ENCODE data around the gene TTL.
"Not testable (repeated sequence)": the region's sequence is repeated elsewhere in the genome, so short reads cannot be mapped to it uniquely, and the experiment has no call there.

The TTL gene

DNA sequence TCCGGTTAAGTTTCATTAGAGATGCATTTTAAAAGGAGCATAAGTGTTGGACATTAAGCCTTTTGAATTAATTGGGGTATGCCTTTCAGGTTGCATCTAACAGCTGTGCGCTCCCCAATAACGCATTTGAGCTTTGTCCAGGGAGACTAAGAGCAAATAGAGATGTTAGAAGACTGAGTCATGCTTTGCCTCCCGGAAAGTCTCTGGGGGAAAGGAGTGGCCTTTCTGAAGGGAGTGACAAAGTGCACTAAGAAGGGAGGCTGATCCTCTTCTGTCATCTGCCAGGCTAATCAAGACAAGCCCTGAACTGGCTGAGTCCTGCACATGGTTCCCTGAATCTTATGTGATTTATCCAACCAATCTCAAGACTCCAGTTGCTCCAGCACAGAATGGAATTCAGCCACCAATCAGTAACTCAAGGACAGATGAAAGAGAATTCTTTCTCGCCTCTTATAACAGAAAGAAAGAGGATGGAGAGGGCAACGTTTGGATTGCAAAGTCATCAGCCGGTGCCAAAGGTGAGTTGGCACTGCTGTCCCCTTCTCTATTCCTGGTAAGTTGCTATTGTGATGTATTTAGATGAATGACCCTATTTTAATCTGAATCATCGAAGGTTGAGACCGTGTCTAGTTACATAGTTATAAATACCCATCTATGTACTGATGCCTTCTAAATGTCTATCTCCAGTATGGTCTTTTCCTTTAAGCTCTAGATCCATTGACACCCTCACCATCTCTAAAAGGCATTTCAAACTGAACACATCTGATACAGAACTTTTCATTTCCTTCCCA, 12.1 kb downstream of the TTL start:
- Histone ChIP-seq H3K27ac (ENCODE audit: low read depth, low read length) (no peak overlapping the region), H3K27me3 (ENCODE audit: control insufficient read depth, insufficient read depth, low read length) (no peaks in the 10 kb centered on the region), H3K4me1 (ENCODE audit: control insufficient read depth, insufficient read depth, low read length) (peaks cover 7% of the 10 kb centered on the region), H3K9ac (ENCODE audit: low read length) (no peak overlapping the region), H3K4me3 (ENCODE audit: low read depth, low read length) (no peak overlapping the region), H3K36me3 (ENCODE audit: control insufficient read depth, insufficient read depth, low read length) (peaks cover 24% of the 10 kb centered on the region), H3K9me3 (ENCODE audit: control insufficient read depth, insufficient read depth, low read depth, low read length) (no peaks in the 10 kb centered on the region)

GRCh38 chr2:112494828-112495227, 12.9 kb downstream of the TTL start:
- Histone ChIP-seq H3K27ac (ENCODE audit: low read depth, low read length) (no peak overlapping the region), H3K4me3 (ENCODE audit: low read depth, low read length) (no peak overlapping the region), H3K9me3 (ENCODE audit: control insufficient read depth, insufficient read depth, low read depth, low read length) (no peaks in the 10 kb centered on the region), H3K27me3 (ENCODE audit: control insufficient read depth, insufficient read depth, low read length) (no peaks in the 10 kb centered on the region), H3K36me3 (ENCODE audit: control insufficient read depth, insufficient read depth, low read length) (peaks cover 23% of the 10 kb centered on the region), H3K9ac (ENCODE audit: low read length) (no peak overlapping the region), H3K4me1 (ENCODE audit: control insufficient read depth, insufficient read depth, low read length) (peaks cover 7% of the 10 kb centered on the region)

DNA sequence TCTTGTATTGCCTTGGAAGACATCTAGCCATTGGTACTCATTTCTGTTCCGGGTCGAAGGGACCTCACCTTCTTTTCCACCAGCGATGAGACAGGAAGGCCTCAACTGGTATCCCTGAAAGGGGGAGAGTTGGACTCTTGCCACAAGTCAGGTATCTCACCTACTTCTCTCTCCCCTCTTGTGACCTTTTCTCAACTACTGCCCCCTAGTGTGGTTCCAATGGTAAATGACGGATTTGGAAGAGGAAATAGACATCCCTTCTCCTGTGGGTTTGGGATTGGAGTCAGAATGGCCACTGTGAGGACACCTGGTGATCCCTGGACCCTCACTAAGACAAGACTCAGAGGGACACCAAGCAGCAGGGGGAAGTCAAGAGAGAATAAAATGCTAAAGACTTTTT, 13.9 kb downstream of the TTL start:
- H3K4me3 ChIP-seq (ENCODE audit: low read depth, low read length); H3K9ac ChIP-seq (ENCODE audit: low read length); H3K27me3 ChIP-seq (ENCODE audit: control insufficient read depth, insufficient read depth, low read length); H3K4me1 ChIP-seq (ENCODE audit: control insufficient read depth, insufficient read depth, low read length); H3K9me3 ChIP-seq (ENCODE audit: control insufficient read depth, insufficient read depth, low read depth, low read length); H3K27ac ChIP-seq (ENCODE audit: low read depth, low read length): not testable (repeated sequence)
- peaks cover 18% of the 10 kb centered on the region for H3K36me3 ChIP-seq (ENCODE audit: control insufficient read depth, insufficient read depth, low read length)

DNA sequence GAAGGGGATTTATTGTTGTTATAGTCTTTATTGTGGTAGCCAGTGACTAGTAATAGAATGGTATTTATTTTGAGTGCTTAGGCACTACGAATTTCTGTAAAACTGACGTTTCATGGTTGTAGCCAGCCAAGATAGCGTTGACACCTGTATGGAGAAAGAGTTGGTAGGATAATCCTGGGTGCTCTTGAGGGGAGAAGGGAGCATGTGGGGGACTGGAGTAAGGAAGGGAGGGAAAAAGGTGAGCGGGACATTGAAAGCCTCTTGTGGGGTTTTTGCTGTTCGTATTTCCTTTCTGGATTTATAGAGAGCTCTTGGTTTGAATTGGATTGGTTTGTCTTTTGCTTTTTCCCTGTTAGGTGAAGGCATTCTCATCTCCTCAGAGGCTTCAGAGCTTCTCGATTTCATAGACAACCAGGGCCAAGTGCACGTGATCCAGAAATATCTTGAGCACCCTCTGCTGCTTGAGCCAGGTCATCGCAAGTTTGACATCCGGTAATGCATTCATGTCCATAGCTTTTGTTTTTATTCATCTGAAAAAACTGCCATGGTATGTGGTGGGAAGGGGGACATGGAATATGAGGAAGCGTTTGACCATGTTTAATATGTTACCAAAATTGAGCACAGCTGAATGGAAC, 19.0 kb downstream of the TTL start:
- not testable (repeated sequence) for H3K4me1 ChIP-seq (ENCODE audit: control insufficient read depth, insufficient read depth, low read length); H3K9me3 ChIP-seq (ENCODE audit: control insufficient read depth, insufficient read depth, low read depth, low read length); H3K4me3 ChIP-seq (ENCODE audit: low read depth, low read length); H3K27ac ChIP-seq (ENCODE audit: low read depth, low read length); H3K9ac ChIP-seq (ENCODE audit: low read length); H3K27me3 ChIP-seq (ENCODE audit: control insufficient read depth, insufficient read depth, low read length)
- H3K36me3 ChIP-seq (ENCODE audit: control insufficient read depth, insufficient read depth, low read length) = peaks cover 11% of the 10 kb centered on the region

- Histone ChIP-seq H3K9ac (ENCODE audit: low read length) (peak overlapping the region; percentile 39), H3K4me3 (ENCODE audit: low read depth, low read length) (peak overlapping the region; percentile 52; the same call in 1 of the 2 replicates), H3K36me3 (ENCODE audit: control insufficient read depth, insufficient read depth, low read length) (peaks cover 14% of the 10 kb centered on the region)
- not testable (repeated sequence) for H3K9me3 ChIP-seq (ENCODE audit: control insufficient read depth, insufficient read depth, low read depth, low read length); H3K4me1 ChIP-seq (ENCODE audit: control insufficient read depth, insufficient read depth, low read length); H3K27ac ChIP-seq (ENCODE audit: low read depth, low read length); H3K27me3 ChIP-seq (ENCODE audit: control insufficient read depth, insufficient read depth, low read length)
Measured at GRCh38 chr2:112509239-112509998, 27.5 kb downstream of the TTL start.

GRCh38 chr2:112516801-112517200, 34.8 kb downstream of the TTL start:
- Histone ChIP-seq H3K27me3 (ENCODE audit: control insufficient read depth, insufficient read depth, low read length) (no peaks in the 10 kb centered on the region), H3K9ac (ENCODE audit: low read length) (no peak overlapping the region), H3K9me3 (ENCODE audit: control insufficient read depth, insufficient read depth, low read depth, low read length) (peaks cover 4% of the 10 kb centered on the region; the same call in 1 of the 2 replicates), H3K4me3 (ENCODE audit: low read depth, low read length) (no peak overlapping the region), H3K4me1 (ENCODE audit: control insufficient read depth, insufficient read depth, low read length) (no peaks in the 10 kb centered on the region), H3K36me3 (ENCODE audit: control insufficient read depth, insufficient read depth, low read length) (peaks cover 46% of the 10 kb centered on the region), H3K27ac (ENCODE audit: low read depth, low read length) (no peak overlapping the region)

DNA sequence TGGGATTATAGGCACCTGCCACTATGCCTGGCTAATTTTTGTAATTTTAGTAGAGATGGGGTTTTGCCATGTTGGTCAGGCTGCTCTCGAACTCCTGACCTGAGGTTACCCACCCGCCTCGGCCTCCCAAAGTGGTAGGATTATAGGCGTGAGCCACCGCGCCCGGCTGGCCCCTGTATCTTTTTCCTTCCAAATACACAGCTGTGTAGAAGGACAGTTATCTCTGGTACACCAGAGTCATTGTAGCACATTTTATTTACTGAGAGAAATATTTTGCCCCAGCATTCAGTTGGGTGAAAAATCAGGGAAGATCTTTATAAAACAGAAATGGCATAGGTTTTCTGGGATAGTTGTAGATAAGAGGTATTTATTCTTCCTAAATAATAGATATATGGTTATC, 36.9 kb downstream of the TTL start:
- peaks cover 61% of the 10 kb centered on the region for H3K36me3 ChIP-seq (ENCODE audit: control insufficient read depth, insufficient read depth, low read length)
- H3K9me3 ChIP-seq (ENCODE audit: control insufficient read depth, insufficient read depth, low read depth, low read length) = peaks cover 4% of the 10 kb centered on the region; the same call in 1 of the 2 replicates
- H3K4me3 ChIP-seq (ENCODE audit: low read depth, low read length) = no peak overlapping the region
- no peak overlapping the region for H3K9ac ChIP-seq (ENCODE audit: low read length)
- H3K27ac ChIP-seq (ENCODE audit: low read depth, low read length) = no peak overlapping the region
- H3K4me1 ChIP-seq (ENCODE audit: control insufficient read depth, insufficient read depth, low read length) = no peaks in the 10 kb centered on the region
- H3K27me3 ChIP-seq (ENCODE audit: control insufficient read depth, insufficient read depth, low read length) = no peaks in the 10 kb centered on the region

- Histone ChIP-seq H3K36me3 (ENCODE audit: control insufficient read depth, insufficient read depth, low read length) (peaks cover 56% of the 10 kb centered on the region), H3K4me1 (ENCODE audit: control insufficient read depth, insufficient read depth, low read length) (no peaks in the 10 kb centered on the region), H3K9me3 (ENCODE audit: control insufficient read depth, insufficient read depth, low read depth, low read length) (peaks cover 2% of the 10 kb centered on the region; the same call in 1 of the 2 replicates), H3K27ac (ENCODE audit: low read depth, low read length) (no peak overlapping the region), H3K9ac (ENCODE audit: low read length) (no peak overlapping the region), H3K27me3 (ENCODE audit: control insufficient read depth, insufficient read depth, low read length) (no peaks in the 10 kb centered on the region), H3K4me3 (ENCODE audit: low read depth, low read length) (no peak overlapping the region)
Measured at GRCh38 chr2:112519506-112519905, 37.5 kb downstream of the TTL start.

DNA sequence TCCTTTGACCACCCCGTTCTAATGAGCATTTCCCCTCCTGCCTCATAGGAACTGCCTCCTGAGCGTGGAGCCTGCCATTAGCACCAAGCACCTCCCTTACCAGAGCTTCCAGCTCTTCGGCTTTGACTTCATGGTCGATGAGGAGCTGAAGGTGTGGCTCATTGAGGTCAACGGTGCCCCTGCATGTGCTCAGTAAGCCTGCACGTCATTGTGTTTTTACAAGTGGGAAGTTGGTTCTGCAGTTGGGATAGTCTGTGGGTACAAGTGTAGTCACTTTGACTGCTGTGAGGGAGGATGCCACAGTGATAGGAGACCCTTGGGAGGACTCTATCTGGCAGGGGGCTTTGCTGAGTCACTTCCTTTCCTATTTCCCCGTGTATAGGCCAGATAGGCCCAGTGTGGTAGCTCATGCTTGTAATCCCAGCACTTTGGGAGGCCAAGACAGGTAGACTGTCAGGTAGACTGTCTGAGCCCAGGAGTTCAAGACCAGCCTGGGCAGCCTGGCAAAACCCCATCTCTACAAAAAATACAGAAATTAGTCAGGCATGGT, 38.4 kb downstream of the TTL start:
- no peaks in the 10 kb centered on the region for H3K27me3 ChIP-seq (ENCODE audit: control insufficient read depth, insufficient read depth, low read length)
- H3K9me3 ChIP-seq (ENCODE audit: control insufficient read depth, insufficient read depth, low read depth, low read length) = no peaks in the 10 kb centered on the region
- no peaks in the 10 kb centered on the region for H3K4me1 ChIP-seq (ENCODE audit: control insufficient read depth, insufficient read depth, low read length)
- no peak overlapping the region for H3K9ac ChIP-seq (ENCODE audit: low read length)
- no peak overlapping the region for H3K4me3 ChIP-seq (ENCODE audit: low read depth, low read length)
- peaks cover 49% of the 10 kb centered on the region for H3K36me3 ChIP-seq (ENCODE audit: control insufficient read depth, insufficient read depth, low read length)
- H3K27ac ChIP-seq (ENCODE audit: low read depth, low read length) = no peak overlapping the region

DNA sequence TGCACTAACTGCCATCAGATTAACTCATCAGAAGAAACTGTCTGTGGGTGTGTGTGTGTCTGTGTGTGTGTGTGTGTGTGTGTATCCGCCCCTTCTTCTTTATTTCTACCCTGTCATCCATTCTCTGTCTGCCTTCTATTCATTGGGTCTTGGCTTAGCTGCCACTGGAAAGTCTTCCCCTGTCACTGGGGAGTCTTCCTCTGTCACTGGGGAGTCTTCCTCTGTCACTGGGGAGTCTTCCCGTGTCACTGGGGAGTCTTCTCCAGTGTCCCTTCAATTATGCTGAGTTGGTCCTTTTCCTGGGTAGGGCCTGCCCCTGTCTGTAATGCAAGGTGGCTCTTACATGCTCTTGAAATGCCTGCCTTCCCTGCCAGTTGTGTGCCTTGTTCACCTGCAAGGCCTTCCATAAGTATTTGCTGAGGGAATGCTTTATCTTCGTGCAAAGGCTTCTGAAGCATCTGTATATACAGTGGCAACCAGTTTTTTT, 41.4 kb downstream of the TTL start:
- H3K36me3 ChIP-seq (ENCODE audit: control insufficient read depth, insufficient read depth, low read length) = peaks cover 49% of the 10 kb centered on the region
- no peak overlapping the region for H3K4me3 ChIP-seq (ENCODE audit: low read depth, low read length)
- H3K4me1 ChIP-seq (ENCODE audit: control insufficient read depth, insufficient read depth, low read length) = no peaks in the 10 kb centered on the region
- no peaks in the 10 kb centered on the region for H3K9me3 ChIP-seq (ENCODE audit: control insufficient read depth, insufficient read depth, low read depth, low read length)
- H3K27me3 ChIP-seq (ENCODE audit: control insufficient read depth, insufficient read depth, low read length) = no peaks in the 10 kb centered on the region
- no peak overlapping the region for H3K9ac ChIP-seq (ENCODE audit: low read length)
- no peak overlapping the region for H3K27ac ChIP-seq (ENCODE audit: low read depth, low read length)
